DND-41 (cell line): ENCODE data around the gene RAB8A.

Experiments
- CTCF ChIP-seq: IDR thresholded peaks from 2 replicates; pipeline ENCODE4 v1.5.1; 2012; ENCODE audit warnings: borderline replicate concordance, low read length, moderate library complexity, mild to moderate bottlenecking; ENCODE audit not compliant: poor library complexity, severe bottlenecking; ENCODE audit errors: extremely low read depth
- EZH2 ChIP-seq: IDR thresholded peaks from 3 replicates; pipeline ENCODE4 v1.6.1; 2012; ENCODE audit warnings: borderline replicate concordance, low read depth, mild to moderate bottlenecking, moderate library complexity, low read length, inconsistent platforms; ENCODE audit not compliant: severe bottlenecking

- TF ChIP-seq CTCF (no peak), EZH2 (no peak)
Observed at GRCh38 chr19:16139752-16140151, 28.1 kb downstream of the RAB8A start.
